ENCODE data around the gene NAALADL1. TPM values are rescaled to one million over a fixed set of nuclear protein-coding genes. Genes with fewer than 3 reads are reported as not detected.
A peak's percentile ranks its signal among the peaks of the same experiment; 100 is the strongest.

NAALADL1 gene
- total and polyA plus RNA-seq, 3 experiments from 2014 or later = 10.8 to 17.0 (median 13.3) TPM

DNA sequence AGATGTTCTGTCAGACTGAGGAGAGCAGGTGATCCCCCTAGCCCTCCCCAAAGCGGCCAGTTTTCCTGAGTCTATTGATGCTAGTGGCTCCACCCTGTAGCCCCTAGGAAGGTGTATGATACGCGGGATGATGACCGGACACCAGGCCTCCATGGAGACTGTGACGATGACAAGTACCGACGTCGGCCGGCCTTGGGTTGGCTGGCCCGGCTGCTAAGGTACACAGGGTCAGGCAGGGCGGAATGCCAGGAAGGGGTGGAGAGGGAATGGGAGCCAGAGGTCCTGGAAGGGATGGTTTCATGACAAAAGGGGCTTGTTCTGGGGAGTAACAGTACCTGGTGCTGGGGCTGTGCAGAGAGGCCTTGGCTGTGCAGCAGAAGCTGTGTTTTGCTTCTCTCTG lies 28.9 kb upstream of the NAALADL1 start:
- Mint-ChIP-seq H3K4me3 (no peak overlapping the region), H3K27me3 (peaks cover 0 to 2% of the 10 kb centered on the region in 2 donors), H3K36me3 (peaks cover 4 to 55% (median 11%) of the 10 kb centered on the region in 3 donors), H3K9me3 (no peaks in the 10 kb centered on the region), H3K4me1 (peaks cover 23 to 32% (median 28%) of the 10 kb centered on the region in 3 donors), H3K27ac (peak overlapping the region in 1 of 8 donors; percentile 58)
- no peak overlapping the region for H3K27ac ChIP-seq (ENCODE audit: low read depth, low read length)
- no peak overlapping the region for H3K4me3 ChIP-seq (ENCODE audit: low read length)
- H3K9me3 ChIP-seq (ENCODE audit: low read length) = no peaks in the 10 kb centered on the region
- no peaks in the 10 kb centered on the region for H3K27me3 ChIP-seq (ENCODE audit: insufficient read depth, low read length, poor library complexity, severe bottlenecking)
- H3K4me1 ChIP-seq (ENCODE audit: insufficient read depth, low read length) = peaks cover 26% of the 10 kb centered on the region
- ChIA-PET POLR2A (no interaction called here), CTCF (interaction anchor here (0.6 to 2.0 kb wide), 2 partner anchors 35 to 36 kb away, joined by 3 to 5 read pairs; partner anchors contain the start of genes FAU and MRPL49)
- peaks cover 13% of the 10 kb centered on the region for H3K36me3 ChIP-seq (ENCODE audit: insufficient read depth, low read length)
- no peak for DNase-seq

DNA sequence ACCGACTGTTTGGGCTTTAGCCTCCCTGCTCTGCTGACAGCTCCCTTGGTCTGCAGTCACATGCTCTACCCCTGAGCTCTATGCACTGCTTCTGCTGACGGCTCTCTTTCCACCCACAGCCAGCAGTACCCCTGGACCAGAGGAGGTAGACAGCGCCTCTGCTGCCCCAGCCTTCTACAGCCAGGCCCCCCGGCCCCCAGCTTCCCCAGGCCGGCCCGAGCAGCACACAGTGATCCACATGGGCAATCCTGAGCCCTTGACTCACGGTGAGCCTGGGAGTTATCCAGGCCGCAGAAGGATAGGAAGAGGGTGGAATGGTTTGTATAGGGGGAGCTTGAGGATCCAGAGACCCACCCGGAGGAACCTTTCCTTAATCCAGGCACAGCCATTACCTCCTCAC lies 28.5 kb upstream of the NAALADL1 start:
- Mint-ChIP-seq H3K36me3 (peaks cover 4 to 55% (median 11%) of the 10 kb centered on the region in 3 donors), H3K9me3 (no peaks in the 10 kb centered on the region), H3K4me1 (peaks cover 23 to 32% (median 28%) of the 10 kb centered on the region in 3 donors), H3K4me3 (no peak overlapping the region), H3K27me3 (peaks cover 0 to 2% of the 10 kb centered on the region in 2 donors), H3K27ac (peak overlapping the region in 2 of 8 donors; percentile 80 to 96)
- Histone ChIP-seq H3K27me3 (ENCODE audit: insufficient read depth, low read length, poor library complexity, severe bottlenecking) (no peaks in the 10 kb centered on the region), H3K4me3 (ENCODE audit: low read length) (no peak overlapping the region), H3K9me3 (ENCODE audit: low read length) (no peaks in the 10 kb centered on the region), H3K36me3 (ENCODE audit: insufficient read depth, low read length) (peaks cover 13% of the 10 kb centered on the region), H3K4me1 (ENCODE audit: insufficient read depth, low read length) (peaks cover 26% of the 10 kb centered on the region), H3K27ac (ENCODE audit: low read depth, low read length) (no peak overlapping the region)
- ChIA-PET CTCF (interaction anchor here (0.6 to 2.0 kb wide), 3 partner anchors 26 to 36 kb away, joined by 3 to 5 read pairs (median 3); partner anchors contain the start of genes FAU and MRPL49), POLR2A (no interaction called here)
- DNase-seq = no peak

DNA sequence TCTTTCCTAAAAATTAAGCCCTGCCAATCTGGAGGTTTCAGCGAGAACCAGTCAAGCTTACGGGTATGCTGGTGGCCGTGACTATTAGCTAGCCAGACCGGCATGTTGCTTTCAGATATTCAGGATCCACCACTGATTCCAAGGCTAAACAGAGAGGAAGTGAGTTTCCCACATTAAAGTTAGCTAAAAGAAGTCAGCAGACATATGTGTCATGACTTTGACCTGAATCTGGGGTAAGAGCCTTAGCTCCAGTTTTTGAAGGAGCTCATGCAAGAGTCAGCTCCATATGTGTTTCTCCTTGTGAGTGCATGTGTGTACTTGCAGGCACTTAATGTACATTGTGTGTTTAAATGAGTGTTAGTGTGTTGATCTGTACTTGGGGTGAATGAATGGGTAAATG lies 27.1 kb upstream of the NAALADL1 start:
- H3K27ac ChIP-seq (ENCODE audit: low read depth, low read length) = no peak overlapping the region
- H3K4me1 ChIP-seq (ENCODE audit: insufficient read depth, low read length) = peaks cover 26% of the 10 kb centered on the region
- ChIA-PET CTCF (interaction anchor here (0.7 to 2.0 kb wide), 5 partner anchors 12 to 71 kb away, joined by 4 to 7 read pairs (median 5); partner anchors contain the start of genes ARL2, FAU, MRPL49 and SNX15), POLR2A (interaction anchor here (0.8 to 1.4 kb wide), 2 partner anchors 32 to 37 kb away, joined by 3 to 6 read pairs; partner anchors contain the start of genes FAU, MRPL49 and ZNHIT2)
- Mint-ChIP-seq H3K36me3 (peaks cover 4 to 55% (median 11%) of the 10 kb centered on the region in 3 donors), H3K9me3 (no peaks in the 10 kb centered on the region), H3K4me3 (peak overlapping the region; percentile 91 to 96 (median 92)), H3K4me1 (peaks cover 23 to 32% (median 28%) of the 10 kb centered on the region in 3 donors), H3K27me3 (peaks cover 0 to 2% of the 10 kb centered on the region in 2 donors), H3K27ac (peak overlapping the region; percentile 4 to 99 (median 97))
- no peaks in the 10 kb centered on the region for H3K27me3 ChIP-seq (ENCODE audit: insufficient read depth, low read length, poor library complexity, severe bottlenecking)
- peaks cover 13% of the 10 kb centered on the region for H3K36me3 ChIP-seq (ENCODE audit: insufficient read depth, low read length)
- no peak for DNase-seq
- no peaks in the 10 kb centered on the region for H3K9me3 ChIP-seq (ENCODE audit: low read length)
- no peak overlapping the region for H3K4me3 ChIP-seq (ENCODE audit: low read length)

DNA sequence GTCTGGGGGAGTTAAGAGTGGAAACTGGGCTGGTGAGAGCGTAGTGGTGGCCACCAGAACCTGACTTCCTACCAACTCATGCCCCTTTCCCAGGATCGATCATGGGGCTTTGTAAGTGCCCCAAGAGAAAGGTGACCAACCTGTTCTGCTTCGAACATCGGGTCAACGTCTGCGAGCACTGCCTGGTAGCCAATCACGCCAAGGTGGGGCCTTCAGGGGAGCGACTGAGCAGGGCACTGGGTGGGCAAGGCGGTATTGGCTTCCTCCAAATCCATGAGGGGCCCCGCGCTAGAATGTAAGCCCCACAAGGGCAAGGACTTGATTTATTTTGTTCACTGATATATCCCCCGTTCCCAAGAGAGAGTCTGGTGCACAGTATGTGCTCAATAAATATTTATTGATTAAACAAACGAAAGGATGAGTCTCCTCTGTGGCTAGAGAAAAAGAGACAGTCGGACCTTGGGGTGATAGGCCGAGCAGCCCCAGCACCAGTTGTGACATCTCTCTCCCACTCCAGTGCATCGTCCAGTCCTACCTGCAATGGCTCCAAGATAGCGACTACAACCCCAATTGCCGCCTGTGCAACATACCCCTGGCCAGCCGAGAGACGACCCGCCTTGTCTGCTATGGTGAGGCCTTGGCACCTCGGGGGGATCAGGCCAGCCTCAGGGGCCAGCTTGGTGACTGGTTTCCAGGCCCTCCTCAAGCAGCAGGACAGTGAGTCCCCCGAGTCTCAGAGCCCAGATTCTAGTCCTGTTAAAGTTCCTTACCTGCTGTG lies 26.4 kb upstream of the NAALADL1 start:
- peaks cover 0 to 2% of the 10 kb centered on the region in 2 donors for H3K27me3 Mint-ChIP-seq
- CTCF ChIA-PET = interaction anchor here (0.7 to 2.0 kb wide), 5 partner anchors 12 to 71 kb away, joined by 4 to 7 read pairs (median 5); partner anchors contain the start of genes ARL2, FAU, MRPL49 and SNX15
- no peak for DNase-seq
- peak overlapping the region; percentile 91 to 96 (median 92) for H3K4me3 Mint-ChIP-seq
- peaks cover 23 to 32% (median 28%) of the 10 kb centered on the region in 3 donors for H3K4me1 Mint-ChIP-seq
- Histone ChIP-seq H3K9me3 (ENCODE audit: low read length) (no peaks in the 10 kb centered on the region), H3K4me3 (ENCODE audit: low read length) (peak overlapping the region; percentile 86), H3K4me1 (ENCODE audit: insufficient read depth, low read length) (peaks cover 26% of the 10 kb centered on the region), H3K27ac (ENCODE audit: low read depth, low read length) (peak overlapping the region; percentile 91), H3K36me3 (ENCODE audit: insufficient read depth, low read length) (peaks cover 13% of the 10 kb centered on the region), H3K27me3 (ENCODE audit: insufficient read depth, low read length, poor library complexity, severe bottlenecking) (no peaks in the 10 kb centered on the region)
- peaks cover 4 to 55% (median 11%) of the 10 kb centered on the region in 3 donors for H3K36me3 Mint-ChIP-seq
- no peaks in the 10 kb centered on the region for H3K9me3 Mint-ChIP-seq
- H3K27ac Mint-ChIP-seq = peak overlapping the region; percentile 96 to 99 (median 97)
- POLR2A ChIA-PET = interaction anchor here (0.8 to 1.4 kb wide), 2 partner anchors 33 to 37 kb away, joined by 3 to 6 read pairs; partner anchors contain the start of genes FAU, MRPL49 and ZNHIT2

DNA sequence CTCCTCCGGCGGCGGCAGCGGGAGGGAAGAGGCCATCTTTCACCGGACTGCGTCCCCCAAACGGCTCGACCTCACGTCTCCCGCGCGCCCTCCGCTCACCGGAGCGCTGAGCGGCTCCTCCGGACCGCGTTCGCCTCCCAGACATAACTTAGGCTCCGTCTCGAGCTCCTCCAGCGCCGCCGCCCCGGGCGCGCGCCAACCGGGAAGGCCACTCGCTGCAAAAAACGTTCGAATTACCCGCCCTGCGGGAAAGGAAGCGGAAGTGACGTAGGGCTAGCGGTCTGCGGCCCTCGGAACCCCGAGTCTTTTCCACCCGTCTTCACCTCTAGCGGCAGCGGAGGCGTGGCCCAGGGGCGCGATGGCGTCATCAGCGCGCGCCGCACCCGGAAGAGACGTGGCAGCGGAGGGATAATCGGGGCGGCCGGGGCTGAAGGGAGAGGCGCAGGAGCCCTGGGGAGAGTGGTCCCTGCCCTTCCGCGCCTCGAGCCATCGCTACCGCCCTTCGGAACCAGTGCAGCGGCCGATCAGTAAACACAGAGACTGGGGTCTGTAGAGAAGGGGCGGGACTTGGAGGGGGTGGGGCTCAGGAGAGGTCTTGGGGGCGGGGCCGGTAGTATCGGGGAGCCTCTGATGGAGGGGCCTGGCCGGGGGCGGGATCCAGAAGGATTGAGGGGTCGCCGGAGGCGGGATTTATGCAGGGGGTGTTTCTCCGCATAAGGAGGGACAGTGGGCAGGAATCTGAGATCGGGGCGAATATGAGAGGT lies 25.7 kb upstream of the NAALADL1 start, which contains the start of the genes CDCA5 and ZFPL1:
Gene CDCA5, minus strand, starts transcription at position 207 of the 764 bp plus-strand sequence. Its CDS starts 62 bp downstream, at position 145.
Gene ZFPL1, plus strand, starts transcription at position 389 of the 764 bp plus-strand sequence. CDS start 477 bp downstream, outside the sequence.
- peaks cover 4 to 47% (median 11%) of the 10 kb centered on the region in 3 donors for H3K36me3 Mint-ChIP-seq
- peaks cover 23 to 32% (median 28%) of the 10 kb centered on the region in 3 donors for H3K4me1 Mint-ChIP-seq
- H3K27me3 Mint-ChIP-seq = peaks cover 0 to 2% of the 10 kb centered on the region in 2 donors

DNA sequence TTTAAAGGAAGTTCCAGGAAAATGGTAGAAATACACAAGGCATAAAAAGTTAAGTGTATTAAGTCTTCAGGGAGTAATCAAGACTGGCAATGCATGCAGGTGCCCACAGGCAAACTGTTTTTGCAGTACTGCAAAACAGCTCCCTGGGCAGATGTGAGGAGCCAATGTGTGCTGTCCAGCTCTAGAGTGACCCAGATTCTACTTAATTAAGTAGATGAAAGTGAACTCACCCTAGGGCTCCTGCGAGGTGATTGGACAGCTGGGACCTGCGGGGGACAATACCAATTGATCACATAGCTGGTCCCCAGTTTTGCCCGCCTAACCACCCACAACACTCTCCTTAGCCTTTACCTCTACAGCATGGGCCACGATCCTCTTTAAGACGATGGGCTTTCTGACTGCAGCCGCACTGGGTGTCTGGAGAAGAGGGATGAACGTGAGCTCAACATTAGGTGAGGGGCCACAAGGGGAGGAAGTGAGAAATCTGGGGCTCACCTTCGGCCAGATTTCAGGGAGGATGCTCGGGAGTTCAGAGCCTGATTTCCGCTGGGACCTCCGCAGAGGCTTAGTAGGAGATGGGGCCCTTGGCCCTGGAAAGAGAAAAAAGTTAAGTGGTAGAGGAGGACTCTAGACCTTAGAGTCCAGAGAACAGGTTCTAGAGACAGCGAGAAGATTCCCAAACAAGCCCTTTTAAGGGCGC lies 24.9 kb upstream of the NAALADL1 start:
- ChIA-PET POLR2A (no interaction called here), CTCF (interaction anchor here (1.1 to 2.4 kb wide), 4 partner anchors 16 to 70 kb away, joined by 3 to 13 read pairs (median 4); partner anchors contain the start of genes FAU, MRPL49 and TM7SF2)
- no peak for DNase-seq

More for the DNA sequence above, 25.7 kb upstream of the NAALADL1 start, which contains the start of the genes CDCA5 and ZFPL1:
- peak within 1 kb of the TSS; percentile 91 to 96 (median 92) for H3K4me3 Mint-ChIP-seq
- H3K27ac Mint-ChIP-seq = peak within 1 kb of the TSS; percentile 96 to 99 (median 97)
- Histone ChIP-seq H3K27me3 (ENCODE audit: insufficient read depth, low read length, poor library complexity, severe bottlenecking) (no peaks in the 10 kb centered on the region), H3K9me3 (ENCODE audit: low read length) (no peaks in the 10 kb centered on the region), H3K27ac (ENCODE audit: low read depth, low read length) (peak within 1 kb of the TSS; percentile 91), H3K36me3 (ENCODE audit: insufficient read depth, low read length) (peaks cover 13% of the 10 kb centered on the region), H3K4me1 (ENCODE audit: insufficient read depth, low read length) (peaks cover 26% of the 10 kb centered on the region), H3K4me3 (ENCODE audit: low read length) (peak within 1 kb of the TSS; percentile 86)
- DNase-seq = peak; percentile 93 to 97 (median 96)
- CTCF ChIA-PET = interaction anchor here (1.7 to 2.4 kb wide), 2 partner anchors 27 to 38 kb away, joined by 5 to 13 read pairs; partner anchors contain the start of genes FAU, MRPL49 and TM7SF2
- POLR2A ChIA-PET = no interaction called here
- no peaks in the 10 kb centered on the region for H3K9me3 Mint-ChIP-seq

More for the DNA sequence above, 24.9 kb upstream of the NAALADL1 start:
- H3K4me3 ChIP-seq (ENCODE audit: low read length) = peak overlapping the region; percentile 86
- Mint-ChIP-seq H3K36me3 (peaks cover 4 to 40% (median 5%) of the 10 kb centered on the region in 3 donors), H3K27me3 (peaks cover 0 to 2% of the 10 kb centered on the region in 2 donors), H3K9me3 (no peaks in the 10 kb centered on the region), H3K4me3 (peak overlapping the region; percentile 91 to 96 (median 92)), H3K27ac (peak overlapping the region; percentile 96 to 99 (median 97)), H3K4me1 (peaks cover 23 to 36% (median 31%) of the 10 kb centered on the region in 3 donors)
- H3K27me3 ChIP-seq (ENCODE audit: insufficient read depth, low read length, poor library complexity, severe bottlenecking) = no peaks in the 10 kb centered on the region
- peaks cover 29% of the 10 kb centered on the region for H3K4me1 ChIP-seq (ENCODE audit: insufficient read depth, low read length)
- no peaks in the 10 kb centered on the region for H3K9me3 ChIP-seq (ENCODE audit: low read length)
- H3K36me3 ChIP-seq (ENCODE audit: insufficient read depth, low read length) = peaks cover 13% of the 10 kb centered on the region
- peak overlapping the region; percentile 91 for H3K27ac ChIP-seq (ENCODE audit: low read depth, low read length)

All from CD8-positive, alpha-beta memory T cell (primary cell).